Sigmoid colon (tissue), 4 donors: Measurements from ENCODE around the gene ARIH1.

Experiments used
- EP300 ChIP-seq, 4 donors: sonication (generic); formaldehyde crosslinking; IDR thresholded peaks; one replicate each; pipeline ENCODE4 v1.6.1; 2017; ENCODE audit warnings: antibody characterized with exemption in 4 of 4
- POLR2A ChIP-seq, 2 donors: fragments of 450-650 bp; IDR thresholded peaks; one replicate each; pipeline ENCODE4 v1.6.1; 2016; ENCODE audit warnings: antibody characterized with exemption in 2 of 2, mild to moderate bottlenecking in 2 of 2, moderate library complexity in 2 of 2
- POLR2AphosphoS5 ChIP-seq, 4 donors: sonication (generic); formaldehyde crosslinking; IDR thresholded peaks; one replicate each; pipeline ENCODE4 v1.6.1; 2017; ENCODE audit warnings: antibody characterized with exemption in 4 of 4
- TF ChIP-seq, protein P1 (sequence below), 4 experiments: fragments of 450-650 bp in 3 of 4; fragments of 200-600 bp in 1 of 4; IDR thresholded peaks; one replicate each; pipeline ENCODE4 v1.5.1; 2016 to 2019; ENCODE audit warnings: antibody characterized with exemption in 4 of 4, mild to moderate bottlenecking in 3 of 4, moderate library complexity in 2 of 4

DNA sequence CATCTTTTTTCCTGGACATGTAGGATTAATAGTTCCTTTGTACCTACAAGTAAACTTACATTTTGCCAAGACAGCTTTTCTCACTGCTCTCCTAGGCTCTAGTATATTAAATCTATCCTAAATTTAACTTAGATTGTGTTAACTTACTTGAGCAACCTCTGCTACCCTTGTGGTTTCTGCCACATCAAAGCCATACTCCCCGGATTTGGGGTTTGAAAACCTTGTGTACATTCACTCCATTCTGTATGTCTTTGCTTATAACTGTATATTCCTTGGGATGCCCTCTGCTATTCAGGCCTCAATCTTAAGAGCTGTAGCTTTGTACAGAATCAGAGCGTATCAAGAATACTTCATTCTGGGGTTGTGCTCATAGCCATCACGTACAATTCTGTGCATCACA, 60.4 kb downstream of the ARIH1 start:
- TF ChIP-seq, protein P1, sequence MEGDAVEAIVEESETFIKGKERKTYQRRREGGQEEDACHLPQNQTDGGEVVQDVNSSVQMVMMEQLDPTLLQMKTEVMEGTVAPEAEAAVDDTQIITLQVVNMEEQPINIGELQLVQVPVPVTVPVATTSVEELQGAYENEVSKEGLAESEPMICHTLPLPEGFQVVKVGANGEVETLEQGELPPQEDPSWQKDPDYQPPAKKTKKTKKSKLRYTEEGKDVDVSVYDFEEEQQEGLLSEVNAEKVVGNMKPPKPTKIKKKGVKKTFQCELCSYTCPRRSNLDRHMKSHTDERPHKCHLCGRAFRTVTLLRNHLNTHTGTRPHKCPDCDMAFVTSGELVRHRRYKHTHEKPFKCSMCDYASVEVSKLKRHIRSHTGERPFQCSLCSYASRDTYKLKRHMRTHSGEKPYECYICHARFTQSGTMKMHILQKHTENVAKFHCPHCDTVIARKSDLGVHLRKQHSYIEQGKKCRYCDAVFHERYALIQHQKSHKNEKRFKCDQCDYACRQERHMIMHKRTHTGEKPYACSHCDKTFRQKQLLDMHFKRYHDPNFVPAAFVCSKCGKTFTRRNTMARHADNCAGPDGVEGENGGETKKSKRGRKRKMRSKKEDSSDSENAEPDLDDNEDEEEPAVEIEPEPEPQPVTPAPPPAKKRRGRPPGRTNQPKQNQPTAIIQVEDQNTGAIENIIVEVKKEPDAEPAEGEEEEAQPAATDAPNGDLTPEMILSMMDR (IDR thresholded peaks at IDR 0.05), result no peak
- TF ChIP-seq POLR2A (IDR thresholded peaks at IDR 0.05) (no peak), POLR2AphosphoS5 (IDR thresholded peaks at IDR 0.05) (no peak), EP300 (IDR thresholded peaks at IDR 0.05) (no peak)
